ENCODE data around the gene MCF2L. TPM values are rescaled to one million over a fixed set of nuclear protein-coding genes. Genes with fewer than 3 reads are reported as not detected.
A peak's percentile ranks its signal among the peaks of the same experiment; 100 is the strongest.
"Not testable (repeated sequence)": the region's sequence is repeated elsewhere in the genome, so short reads cannot be mapped to it uniquely, and the experiment has no call there.

MCF2L gene
- total RNA-seq, 1 donor from 2014 or later = 16.5 TPM

DNA sequence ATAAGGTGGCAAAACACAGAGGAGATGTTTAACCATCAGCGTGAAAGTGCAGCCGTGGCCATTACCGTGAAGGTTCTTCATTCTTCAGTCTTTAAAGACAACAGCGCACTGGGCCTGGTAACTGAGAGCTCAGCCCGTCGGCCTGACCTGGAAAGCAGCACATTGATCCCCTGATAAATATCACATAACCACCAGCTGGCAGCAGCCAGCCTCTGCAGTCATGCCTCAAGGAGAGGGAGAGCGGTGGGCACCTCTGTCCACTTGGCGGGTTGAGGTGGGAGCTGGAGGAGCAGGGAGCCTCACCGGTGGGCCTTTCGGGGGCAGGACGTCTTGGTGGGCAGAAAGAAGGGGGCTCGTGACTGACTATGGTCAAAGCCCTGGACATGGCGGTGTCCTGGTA, 58.1 kb downstream of the MCF2L start:
- H3K27ac Mint-ChIP-seq (ENCODE audit: unreplicated experiment) = no peak overlapping the region
- no peaks in the 10 kb centered on the region for H3K36me3 Mint-ChIP-seq (ENCODE audit: low read depth, unreplicated experiment)
- no peak overlapping the region for H3K4me3 Mint-ChIP-seq (ENCODE audit: unreplicated experiment)
- no peak for DNase-seq (ENCODE audit: low spot score)
- H3K27me3 Mint-ChIP-seq (ENCODE audit: unreplicated experiment) = peaks cover 20% of the 10 kb centered on the region
- peaks cover 11% of the 10 kb centered on the region for H3K4me1 Mint-ChIP-seq (ENCODE audit: unreplicated experiment)
- no peaks in the 10 kb centered on the region for H3K9me3 Mint-ChIP-seq (ENCODE audit: unreplicated experiment)
- TF ChIP-seq, protein P1, sequence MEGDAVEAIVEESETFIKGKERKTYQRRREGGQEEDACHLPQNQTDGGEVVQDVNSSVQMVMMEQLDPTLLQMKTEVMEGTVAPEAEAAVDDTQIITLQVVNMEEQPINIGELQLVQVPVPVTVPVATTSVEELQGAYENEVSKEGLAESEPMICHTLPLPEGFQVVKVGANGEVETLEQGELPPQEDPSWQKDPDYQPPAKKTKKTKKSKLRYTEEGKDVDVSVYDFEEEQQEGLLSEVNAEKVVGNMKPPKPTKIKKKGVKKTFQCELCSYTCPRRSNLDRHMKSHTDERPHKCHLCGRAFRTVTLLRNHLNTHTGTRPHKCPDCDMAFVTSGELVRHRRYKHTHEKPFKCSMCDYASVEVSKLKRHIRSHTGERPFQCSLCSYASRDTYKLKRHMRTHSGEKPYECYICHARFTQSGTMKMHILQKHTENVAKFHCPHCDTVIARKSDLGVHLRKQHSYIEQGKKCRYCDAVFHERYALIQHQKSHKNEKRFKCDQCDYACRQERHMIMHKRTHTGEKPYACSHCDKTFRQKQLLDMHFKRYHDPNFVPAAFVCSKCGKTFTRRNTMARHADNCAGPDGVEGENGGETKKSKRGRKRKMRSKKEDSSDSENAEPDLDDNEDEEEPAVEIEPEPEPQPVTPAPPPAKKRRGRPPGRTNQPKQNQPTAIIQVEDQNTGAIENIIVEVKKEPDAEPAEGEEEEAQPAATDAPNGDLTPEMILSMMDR (IDR thresholded peaks at IDR 0.05; ENCODE audit: unreplicated experiment) = no peak

DNA sequence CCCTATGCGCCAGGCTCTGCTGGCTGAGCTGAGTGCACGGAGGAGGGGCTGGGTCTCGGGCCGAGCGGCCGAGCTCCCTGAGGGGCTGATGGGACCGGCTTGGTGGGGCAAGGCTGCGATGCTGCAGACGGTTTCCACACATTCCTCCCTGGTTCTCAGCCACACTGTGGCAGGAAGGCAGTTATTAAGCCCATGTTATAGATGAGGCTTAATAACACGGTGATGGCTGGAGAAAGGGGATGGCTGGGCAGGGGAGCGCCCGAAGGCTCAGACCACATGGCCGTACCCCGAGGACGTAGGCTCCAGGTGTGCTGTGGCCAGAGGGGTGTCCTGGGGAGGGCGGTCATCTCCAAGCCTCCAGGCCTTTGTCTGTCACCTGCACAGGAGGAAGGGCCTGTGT, 58.6 kb downstream of the MCF2L start:
- Mint-ChIP-seq H3K27me3 (ENCODE audit: unreplicated experiment) (peaks cover 20% of the 10 kb centered on the region), H3K4me3 (ENCODE audit: unreplicated experiment) (no peak overlapping the region), H3K27ac (ENCODE audit: unreplicated experiment) (no peak overlapping the region), H3K4me1 (ENCODE audit: unreplicated experiment) (peaks cover 8% of the 10 kb centered on the region), H3K36me3 (ENCODE audit: low read depth, unreplicated experiment) (no peaks in the 10 kb centered on the region), H3K9me3 (ENCODE audit: unreplicated experiment) (no peaks in the 10 kb centered on the region)
- no peak for DNase-seq (ENCODE audit: low spot score)
- TF ChIP-seq, protein P1 (IDR thresholded peaks at IDR 0.05; ENCODE audit: unreplicated experiment) = no peak

DNA sequence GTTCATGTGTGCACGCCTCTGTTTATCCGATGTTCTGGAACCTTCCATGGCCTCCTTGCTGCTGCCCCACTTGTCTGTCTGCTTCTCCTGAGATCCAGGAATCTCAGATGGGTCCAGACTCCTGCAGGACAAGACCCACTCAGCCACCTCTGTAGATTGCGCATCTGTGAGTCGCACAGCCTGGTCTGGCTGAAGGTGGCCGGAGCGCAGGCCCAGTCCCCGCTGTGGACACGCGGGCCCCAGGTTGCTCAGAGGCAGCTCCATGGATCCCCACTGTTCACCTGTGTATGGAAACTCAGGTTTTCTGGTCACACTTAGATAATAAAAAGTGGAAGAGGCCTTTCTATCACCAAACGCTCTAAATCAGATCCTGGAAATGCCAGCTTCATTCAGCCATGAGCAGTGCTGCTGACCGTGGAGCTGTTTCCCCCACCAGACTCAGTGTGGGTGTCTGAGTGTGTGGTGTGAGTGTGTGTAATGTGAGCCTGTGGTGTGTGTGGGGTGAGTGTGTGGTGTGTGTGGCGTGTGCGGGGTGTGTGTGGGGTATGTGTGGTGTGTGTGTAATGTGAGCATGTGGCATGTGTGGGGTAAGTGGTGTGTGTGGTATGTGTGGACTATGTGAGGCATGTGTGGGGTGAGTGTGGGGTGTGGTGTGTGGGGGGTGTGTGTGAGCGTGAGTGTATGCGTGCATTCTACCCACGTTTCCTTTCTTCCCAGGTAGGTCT, 59.5 kb downstream of the MCF2L start:
- Mint-ChIP-seq H3K27ac (ENCODE audit: unreplicated experiment) (no peak overlapping the region), H3K27me3 (ENCODE audit: unreplicated experiment) (peaks cover 20% of the 10 kb centered on the region), H3K4me1 (ENCODE audit: unreplicated experiment) (no peaks in the 10 kb centered on the region), H3K4me3 (ENCODE audit: unreplicated experiment) (no peak overlapping the region), H3K9me3 (ENCODE audit: unreplicated experiment) (no peaks in the 10 kb centered on the region), H3K36me3 (ENCODE audit: low read depth, unreplicated experiment) (no peaks in the 10 kb centered on the region)
- TF ChIP-seq, protein P1 (IDR thresholded peaks at IDR 0.05; ENCODE audit: unreplicated experiment) = no peak
- no peak for DNase-seq (ENCODE audit: low spot score)

DNA sequence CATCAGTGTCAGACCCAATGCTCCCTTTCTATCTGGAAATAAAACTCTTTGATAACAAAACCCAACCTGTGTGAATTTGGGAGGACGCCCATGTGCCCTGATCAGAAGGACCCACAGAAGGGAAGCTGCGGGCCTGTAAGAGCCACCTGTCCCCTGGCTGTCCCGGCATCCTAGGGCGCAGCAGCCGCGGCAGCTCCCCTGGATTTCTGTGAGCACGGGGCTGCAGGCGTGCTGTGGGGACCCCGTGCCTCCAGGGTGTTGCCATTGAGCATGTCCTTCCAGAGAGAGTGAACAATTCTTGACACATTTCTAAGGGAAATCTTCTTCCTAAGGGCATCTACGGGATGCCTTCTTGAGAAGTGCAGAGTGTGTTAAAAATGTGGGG, 60.0 kb downstream of the MCF2L start:
- no peak for DNase-seq (ENCODE audit: low spot score)
- H3K4me3 Mint-ChIP-seq (ENCODE audit: unreplicated experiment) = no peak overlapping the region
- no peak overlapping the region for H3K27ac Mint-ChIP-seq (ENCODE audit: unreplicated experiment)
- TF ChIP-seq, protein P1 (IDR thresholded peaks at IDR 0.05; ENCODE audit: unreplicated experiment) = no peak
- no peaks in the 10 kb centered on the region for H3K9me3 Mint-ChIP-seq (ENCODE audit: unreplicated experiment)
- H3K36me3 Mint-ChIP-seq (ENCODE audit: low read depth, unreplicated experiment) = no peaks in the 10 kb centered on the region
- no peaks in the 10 kb centered on the region for H3K4me1 Mint-ChIP-seq (ENCODE audit: unreplicated experiment)
- peaks cover 20% of the 10 kb centered on the region for H3K27me3 Mint-ChIP-seq (ENCODE audit: unreplicated experiment)

DNA sequence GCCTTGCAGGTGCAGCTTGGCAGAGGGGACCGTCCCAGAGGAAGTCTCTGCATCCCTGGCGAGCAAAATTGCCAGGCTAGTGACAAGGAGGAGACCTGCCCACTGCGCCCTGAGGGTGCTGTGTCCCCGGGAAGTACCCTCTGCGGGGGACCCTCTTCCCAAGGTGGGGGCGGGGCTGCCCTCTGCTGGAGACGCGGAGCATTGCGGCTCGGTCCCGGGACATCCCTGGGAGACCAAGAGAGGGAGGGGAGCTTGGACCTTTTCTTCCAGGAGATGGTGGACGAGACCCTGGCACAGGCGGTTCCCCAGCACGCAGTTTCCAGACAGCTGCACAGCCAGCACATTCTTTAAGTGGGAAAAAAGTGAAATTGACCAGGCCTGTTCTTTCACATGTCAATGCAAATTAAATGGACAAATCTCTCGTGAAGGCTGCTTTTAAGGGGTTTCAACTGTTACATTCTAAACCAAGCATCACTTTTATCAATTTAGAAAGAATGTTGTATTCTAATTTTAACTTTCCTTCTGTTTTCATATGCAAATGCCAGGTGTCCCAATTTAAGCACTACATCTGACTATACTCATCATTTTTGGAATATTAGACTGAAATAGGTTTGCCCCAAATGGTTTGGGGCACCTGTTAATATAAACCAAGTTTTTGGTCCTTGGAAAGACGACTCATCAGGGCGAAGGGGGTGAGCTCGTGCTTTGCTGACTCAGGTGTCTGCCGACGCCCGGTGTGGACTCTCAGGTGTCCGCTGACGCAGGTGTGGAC, 60.7 kb downstream of the MCF2L start:
- H3K36me3 Mint-ChIP-seq (ENCODE audit: low read depth, unreplicated experiment) = no peaks in the 10 kb centered on the region
- peak; percentile 84 for DNase-seq (ENCODE audit: low spot score)
- no peak overlapping the region for H3K27ac Mint-ChIP-seq (ENCODE audit: unreplicated experiment)
- H3K27me3 Mint-ChIP-seq (ENCODE audit: unreplicated experiment) = peaks cover 17% of the 10 kb centered on the region
- no peak overlapping the region for H3K4me3 Mint-ChIP-seq (ENCODE audit: unreplicated experiment)
- no peaks in the 10 kb centered on the region for H3K4me1 Mint-ChIP-seq (ENCODE audit: unreplicated experiment)
- H3K9me3 Mint-ChIP-seq (ENCODE audit: unreplicated experiment) = no peaks in the 10 kb centered on the region
- TF ChIP-seq, protein P1 (IDR thresholded peaks at IDR 0.05; ENCODE audit: unreplicated experiment) = peak; percentile 90

DNA sequence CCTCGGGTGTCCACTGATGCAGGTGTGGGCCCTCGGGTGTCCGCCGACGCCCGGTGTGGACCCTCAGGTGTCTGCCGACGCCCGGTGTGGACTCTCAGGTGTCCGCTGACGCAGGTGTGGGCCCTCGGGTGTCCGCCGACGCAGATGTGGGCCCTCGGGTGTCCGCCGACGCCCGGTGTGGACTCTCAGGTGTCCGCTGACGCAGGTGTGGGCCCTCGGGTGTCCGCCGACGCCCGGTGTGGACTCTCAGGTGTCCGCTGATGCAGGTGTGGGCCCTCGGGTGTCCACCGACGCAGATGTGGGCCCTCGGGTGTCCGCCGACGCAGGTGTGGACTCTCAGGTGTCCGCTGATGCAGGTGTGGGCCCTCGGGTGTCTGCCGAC, 61.2 kb downstream of the MCF2L start:
- H3K4me1 Mint-ChIP-seq (ENCODE audit: unreplicated experiment); H3K27ac Mint-ChIP-seq (ENCODE audit: unreplicated experiment); H3K4me3 Mint-ChIP-seq (ENCODE audit: unreplicated experiment); DNase-seq (ENCODE audit: low spot score); H3K9me3 Mint-ChIP-seq (ENCODE audit: unreplicated experiment); H3K36me3 Mint-ChIP-seq (ENCODE audit: low read depth, unreplicated experiment): not testable (repeated sequence)
- peaks cover 17% of the 10 kb centered on the region for H3K27me3 Mint-ChIP-seq (ENCODE audit: unreplicated experiment)
